Fibroblast of skin of right quadriceps (primary cell): ENCODE measurements around the gene USP32.
"Not testable (repeated sequence)": the region's sequence is repeated elsewhere in the genome, so short reads cannot be mapped to it uniquely, and the experiment has no call there.

Experiments used
- DNase-seq: peaks from one replicate; pipeline ENCODE4 v3.0.0-alpha.2; 2013

USP32 gene

DNA sequence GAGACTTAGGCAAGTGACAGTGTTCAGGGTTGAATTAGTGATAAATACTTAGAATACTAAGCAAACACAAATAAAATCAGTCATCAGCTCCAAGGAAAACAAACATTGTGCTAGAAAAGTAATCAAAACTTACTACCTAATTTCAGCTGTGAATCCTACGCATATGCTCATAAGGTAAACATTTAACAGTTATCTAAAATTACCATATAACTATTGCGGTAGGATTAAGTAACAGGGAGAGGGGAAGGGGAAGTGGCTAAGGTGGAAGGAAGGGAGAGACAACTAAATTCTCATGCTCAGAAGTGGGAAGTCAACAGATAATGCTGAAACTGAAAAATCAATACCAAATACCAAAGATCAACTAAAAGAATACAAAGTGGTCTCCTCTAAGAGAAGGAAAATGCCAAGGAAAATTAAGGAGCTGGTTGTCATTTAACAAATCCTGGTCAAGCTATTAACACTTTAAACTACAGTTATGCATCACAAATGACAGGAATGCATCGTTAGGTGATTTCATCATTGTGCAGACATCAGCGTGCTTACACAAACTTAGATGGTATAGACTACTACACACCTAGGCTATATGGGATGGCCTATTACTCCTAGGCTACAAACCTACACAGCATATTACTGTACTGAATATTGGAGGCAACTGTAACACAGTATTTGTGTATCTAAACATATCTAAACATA lies 20.0 kb downstream of the USP32 start:
- DNase-seq = no peak

DNA sequence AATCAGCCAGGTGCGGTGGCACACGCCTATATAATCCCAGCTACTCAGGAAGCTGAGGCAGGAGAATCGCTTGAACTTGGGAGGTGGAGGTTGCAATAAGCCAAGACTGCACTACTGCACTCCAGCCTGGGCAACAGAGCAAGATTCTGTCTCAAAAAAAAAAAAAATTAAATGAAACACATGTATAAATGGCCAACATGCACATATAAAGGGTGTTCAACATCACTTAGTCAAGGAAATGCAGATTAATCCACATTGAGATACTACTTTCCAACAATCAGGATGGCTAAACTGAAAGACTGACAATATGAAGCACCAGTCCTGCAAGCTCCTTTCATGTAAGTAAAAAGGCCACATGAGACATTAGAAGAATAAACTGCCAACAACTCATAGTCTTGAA lies 20.5 kb downstream of the USP32 start:
- no peak for DNase-seq

DNA sequence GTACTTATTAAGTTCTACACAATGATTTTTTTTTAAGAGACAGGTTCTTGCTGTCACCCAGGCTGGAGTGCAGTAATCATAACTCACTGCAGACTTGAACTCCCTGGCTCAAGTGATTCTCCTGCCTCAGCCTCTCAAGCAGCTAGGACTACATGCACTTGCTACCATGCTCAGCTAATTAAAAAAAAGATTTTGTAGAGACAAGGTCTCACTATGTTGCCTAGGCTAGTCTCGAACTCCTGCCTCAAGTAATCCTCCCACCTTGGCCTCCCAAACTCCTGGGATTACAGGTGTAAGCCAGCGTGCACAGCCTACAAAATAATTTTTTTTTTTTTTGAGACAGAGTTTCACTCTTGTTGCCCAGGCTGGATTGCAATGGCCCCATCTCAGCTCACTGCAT lies 22.2 kb downstream of the USP32 start:
- no peak for DNase-seq

DNA sequence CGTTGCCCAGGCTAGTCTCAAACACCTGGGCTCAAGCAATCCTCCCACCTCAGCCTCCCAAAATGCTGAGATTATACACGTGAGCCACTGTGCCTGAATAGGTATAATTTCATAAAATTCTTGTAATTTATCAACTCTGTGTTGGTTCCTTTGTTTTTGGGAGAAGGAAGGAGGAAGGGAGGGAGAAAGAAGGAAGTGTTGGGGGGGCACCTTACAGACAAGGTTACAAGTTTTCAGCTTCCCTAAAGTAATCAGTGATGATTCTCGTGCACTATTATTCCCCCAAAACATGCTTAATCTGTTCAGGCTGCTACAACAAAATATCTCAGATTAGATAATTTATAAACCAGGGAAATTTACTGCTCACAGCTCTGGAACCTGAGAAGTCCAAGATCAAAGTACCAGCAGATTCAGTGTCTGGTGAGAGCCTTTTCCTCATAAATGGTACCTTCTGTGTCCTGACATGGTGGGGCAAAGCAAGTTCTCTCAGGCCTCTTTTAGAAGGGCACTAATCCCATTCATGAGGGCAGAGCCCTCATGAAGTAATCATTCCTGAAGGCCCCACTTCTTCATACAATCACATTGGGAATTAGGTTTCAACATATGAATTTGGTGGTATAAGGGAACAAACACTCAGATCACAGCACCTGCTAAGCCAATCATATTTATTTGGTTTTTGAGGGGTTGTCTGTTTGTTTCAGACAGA lies 28.1 kb downstream of the USP32 start:
- no peak for DNase-seq

DNA sequence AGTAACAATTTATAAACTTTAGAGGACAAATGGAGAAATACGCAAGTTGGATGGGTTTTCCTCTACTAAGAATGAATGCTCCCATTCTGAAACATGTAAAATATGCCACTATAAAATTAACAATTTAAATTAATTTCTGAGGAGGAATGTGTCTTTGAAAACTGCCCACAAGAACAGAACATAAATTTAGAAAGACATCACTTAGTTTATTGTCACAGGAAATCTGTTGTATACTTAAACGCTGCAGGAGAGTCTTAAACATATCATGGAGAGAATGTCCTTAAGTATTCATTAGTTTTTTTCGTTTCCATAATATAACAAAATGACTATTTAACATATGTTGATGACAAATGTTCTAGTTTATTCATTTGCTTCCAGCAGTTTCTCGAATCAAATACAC lies 29.6 kb downstream of the USP32 start:
- no peak for DNase-seq

- DNase-seq = no peak
These were observed 30.0 kb downstream of the USP32 start for GRCh38 chr17:60361889-60362288.

- DNase-seq = no peak
These were observed 32.5 kb downstream of the USP32 start for GRCh38 chr17:60359415-60359814.

GRCh38 chr17:60358606-60359225 lies 33.2 kb downstream of the USP32 start:
- DNase-seq = no peak

- DNase-seq = no peak
These were observed 35.0 kb downstream of the USP32 start for GRCh38 chr17:60356940-60357339.

DNA sequence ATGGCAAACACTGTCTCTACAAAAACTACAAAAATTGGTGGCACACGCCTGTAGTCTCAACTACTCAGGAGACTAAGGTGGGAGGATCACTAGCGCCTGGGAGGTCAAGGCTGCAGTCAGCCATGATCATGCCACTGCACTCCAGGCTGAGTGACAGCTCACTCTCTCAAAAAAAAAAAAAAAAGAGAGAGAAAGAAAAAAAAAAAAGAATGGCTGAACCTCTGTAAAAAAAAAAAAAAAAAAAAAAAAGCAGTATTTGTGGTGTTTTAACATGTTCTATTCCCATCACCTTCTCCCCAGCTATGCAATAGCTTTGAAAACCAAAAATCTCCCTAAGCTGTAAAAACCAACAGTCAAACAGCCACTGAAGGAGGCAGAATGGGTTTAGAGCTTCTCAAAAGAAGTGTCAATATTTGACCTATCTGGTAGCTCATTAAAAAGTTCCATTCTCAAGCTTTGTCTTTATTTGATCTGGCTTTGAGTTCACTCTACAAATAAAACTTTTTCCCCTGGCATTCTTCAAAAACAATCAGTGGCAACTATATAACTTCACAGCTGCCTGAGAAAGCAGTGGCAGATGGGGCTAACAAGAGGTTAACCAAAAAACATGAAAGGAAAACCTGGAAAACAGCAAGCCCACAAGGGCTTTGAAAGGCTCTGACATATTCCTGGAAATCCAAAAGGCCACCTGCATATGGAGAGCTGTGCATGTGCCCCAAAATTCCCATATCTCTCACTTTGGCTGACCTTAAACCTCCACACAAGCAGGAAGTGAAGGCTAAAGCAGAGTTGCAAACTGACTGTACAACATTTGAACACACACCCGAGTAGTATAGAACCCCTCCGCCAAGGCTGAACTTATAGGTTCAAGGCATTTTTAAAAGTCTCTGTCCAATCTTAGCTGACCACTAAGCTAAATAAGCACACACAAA lies 36.0 kb downstream of the USP32 start:
- DNase-seq = no peak

DNA sequence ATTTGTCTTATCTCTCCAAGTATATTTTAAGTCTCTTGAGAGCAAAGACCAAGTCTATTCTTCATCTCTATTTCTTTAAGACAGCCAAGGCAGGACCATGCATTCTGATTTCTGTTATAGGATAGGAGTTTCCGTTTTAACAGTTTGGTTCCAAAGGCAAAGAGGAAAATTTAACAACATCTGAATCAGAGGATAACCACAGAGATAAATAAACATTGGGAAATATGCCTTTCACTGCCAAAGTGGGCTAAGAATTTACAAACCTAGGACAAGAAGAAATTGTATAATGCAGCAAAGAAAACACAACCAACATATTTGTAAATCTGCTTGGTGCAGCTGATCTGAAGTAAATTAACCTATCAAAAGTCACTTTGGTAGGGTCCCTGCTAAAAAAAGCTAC lies 37.7 kb downstream of the USP32 start:
- peak; percentile 80 for DNase-seq

- no peak for DNase-seq
These were observed 38.2 kb downstream of the USP32 start for GRCh38 chr17:60353773-60354172.

- DNase-seq = no peak
These were observed 39.4 kb downstream of the USP32 start for GRCh38 chr17:60352569-60352968.

DNA sequence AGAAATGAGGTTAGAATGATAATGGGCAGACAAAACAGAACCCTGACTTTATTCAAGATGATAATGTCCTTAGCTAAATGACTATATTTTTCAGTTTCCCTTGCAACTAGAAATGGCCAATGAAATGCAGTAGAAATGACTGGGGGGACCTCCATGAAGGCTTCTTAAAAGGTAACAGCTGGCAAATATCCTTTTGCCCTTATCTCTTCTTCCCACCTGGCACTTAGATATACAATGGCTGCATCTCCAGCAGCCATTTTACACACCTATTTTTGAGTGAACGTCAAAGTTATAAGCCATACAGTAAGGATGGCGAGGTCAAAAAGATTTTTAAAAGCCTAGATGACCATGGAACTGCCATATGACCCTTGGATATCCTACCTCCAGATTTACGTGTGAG lies 39.9 kb downstream of the USP32 start:
- no peak for DNase-seq

- no peak for DNase-seq
These were observed 40.8 kb downstream of the USP32 start for GRCh38 chr17:60351012-60351695.

- no peak for DNase-seq
These were observed 43.3 kb downstream of the USP32 start for GRCh38 chr17:60348616-60349015.

GRCh38 chr17:60345233-60345632 lies 46.7 kb downstream of the USP32 start:
- no peak for DNase-seq

DNA sequence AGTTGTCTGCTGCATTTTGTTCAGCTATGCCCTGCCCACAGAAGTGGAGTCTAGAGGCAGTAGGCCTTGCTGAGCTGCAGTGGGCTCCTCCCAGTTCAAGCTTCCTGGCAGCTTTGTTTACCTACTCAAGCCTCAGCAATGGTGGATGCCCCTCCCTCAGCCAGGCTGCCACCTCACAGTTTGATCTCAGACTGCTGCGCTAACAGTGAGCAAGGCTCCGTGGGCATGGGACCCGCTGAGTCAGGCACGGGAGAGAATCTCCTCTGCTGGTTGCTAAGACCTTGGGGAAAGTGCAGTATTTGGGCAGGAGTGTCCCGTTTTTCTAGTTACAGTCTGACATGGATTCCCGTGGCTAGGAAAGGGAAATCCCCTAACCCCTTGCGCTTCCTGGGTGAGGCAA lies 49.4 kb downstream of the USP32 start:
- DNase-seq = not testable (repeated sequence)

- no peak for DNase-seq
These were observed 56.6 kb downstream of the USP32 start for GRCh38 chr17:60335289-60335688.

- DNase-seq = peak; percentile 28
These were observed 58.3 kb downstream of the USP32 start for GRCh38 chr17:60333628-60334031.

- DNase-seq = not testable (repeated sequence)
These were observed 58.9 kb downstream of the USP32 start for GRCh38 chr17:60333072-60333471.

GRCh38 chr17:60332574-60332973 lies 59.4 kb downstream of the USP32 start:
- peak; percentile 38 for DNase-seq

GRCh38 chr17:60330731-60331130 lies 61.2 kb downstream of the USP32 start:
- peak; percentile 38 for DNase-seq
